ENCODE measurements around the gene ADGRD1. TPM values are rescaled to one million over a fixed set of nuclear protein-coding genes. Genes with fewer than 3 reads are reported as not detected.

The ADGRD1 gene
- total RNA-seq, 1 donor from 2014 or later, result 1.0 TPM

DNA sequence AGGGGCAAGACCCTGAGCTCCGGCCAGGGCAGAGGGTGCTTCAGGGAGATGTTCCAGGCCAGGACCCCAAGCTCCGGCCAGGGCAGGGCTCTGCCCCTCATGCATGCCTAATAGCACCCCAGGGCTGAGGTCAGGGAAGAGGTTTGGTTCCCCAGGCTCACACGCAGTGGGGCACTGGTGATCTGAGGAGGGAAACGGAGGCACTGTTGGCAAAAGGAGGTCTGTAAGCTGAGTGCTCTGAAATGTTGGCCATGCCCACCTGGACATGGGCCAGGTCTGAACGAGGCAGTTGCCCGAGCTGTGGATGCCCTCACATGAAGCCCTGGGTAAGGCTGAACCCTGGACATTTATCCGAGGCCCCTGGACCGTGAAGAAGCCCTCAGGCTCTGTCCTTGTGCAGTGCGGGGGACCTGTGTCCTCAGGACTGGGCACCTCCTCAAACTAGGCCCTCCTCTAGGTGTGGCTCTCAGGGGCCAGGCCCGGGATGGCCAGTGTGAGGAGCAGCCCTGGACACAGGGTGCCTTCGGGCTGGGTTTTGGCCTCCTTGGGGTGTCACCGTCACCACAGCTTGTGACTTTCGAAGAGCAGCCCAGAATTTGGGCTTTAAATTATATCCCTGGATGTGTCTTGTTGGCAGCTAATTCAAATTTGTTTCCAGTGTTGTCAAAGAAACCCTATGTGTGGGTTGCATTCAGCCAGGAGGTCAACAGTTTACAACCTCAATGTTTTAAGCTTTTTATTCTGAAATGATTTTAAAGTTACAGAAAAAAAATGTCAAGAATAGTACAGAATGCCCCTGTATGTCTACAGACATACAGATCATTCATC, 66.8 kb downstream of the ADGRD1 start:
- TF ChIP-seq, protein P1, sequence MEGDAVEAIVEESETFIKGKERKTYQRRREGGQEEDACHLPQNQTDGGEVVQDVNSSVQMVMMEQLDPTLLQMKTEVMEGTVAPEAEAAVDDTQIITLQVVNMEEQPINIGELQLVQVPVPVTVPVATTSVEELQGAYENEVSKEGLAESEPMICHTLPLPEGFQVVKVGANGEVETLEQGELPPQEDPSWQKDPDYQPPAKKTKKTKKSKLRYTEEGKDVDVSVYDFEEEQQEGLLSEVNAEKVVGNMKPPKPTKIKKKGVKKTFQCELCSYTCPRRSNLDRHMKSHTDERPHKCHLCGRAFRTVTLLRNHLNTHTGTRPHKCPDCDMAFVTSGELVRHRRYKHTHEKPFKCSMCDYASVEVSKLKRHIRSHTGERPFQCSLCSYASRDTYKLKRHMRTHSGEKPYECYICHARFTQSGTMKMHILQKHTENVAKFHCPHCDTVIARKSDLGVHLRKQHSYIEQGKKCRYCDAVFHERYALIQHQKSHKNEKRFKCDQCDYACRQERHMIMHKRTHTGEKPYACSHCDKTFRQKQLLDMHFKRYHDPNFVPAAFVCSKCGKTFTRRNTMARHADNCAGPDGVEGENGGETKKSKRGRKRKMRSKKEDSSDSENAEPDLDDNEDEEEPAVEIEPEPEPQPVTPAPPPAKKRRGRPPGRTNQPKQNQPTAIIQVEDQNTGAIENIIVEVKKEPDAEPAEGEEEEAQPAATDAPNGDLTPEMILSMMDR (IDR thresholded peaks at IDR 0.05), result no peak
- no peaks in the 10 kb centered on the region for H3K4me1 Mint-ChIP-seq (ENCODE audit: unreplicated experiment)
- no peak overlapping the region for H3K27ac Mint-ChIP-seq (ENCODE audit: unreplicated experiment)
- no peaks in the 10 kb centered on the region for H3K9me3 Mint-ChIP-seq (ENCODE audit: unreplicated experiment)
- H3K4me3 Mint-ChIP-seq (ENCODE audit: unreplicated experiment), result no peak overlapping the region
- DNase-seq (ENCODE audit: extremely low spot score, unreplicated experiment), result no peak
- no peaks in the 10 kb centered on the region for H3K27me3 Mint-ChIP-seq (ENCODE audit: unreplicated experiment)
- no peaks in the 10 kb centered on the region for H3K36me3 Mint-ChIP-seq (ENCODE audit: unreplicated experiment)

DNA sequence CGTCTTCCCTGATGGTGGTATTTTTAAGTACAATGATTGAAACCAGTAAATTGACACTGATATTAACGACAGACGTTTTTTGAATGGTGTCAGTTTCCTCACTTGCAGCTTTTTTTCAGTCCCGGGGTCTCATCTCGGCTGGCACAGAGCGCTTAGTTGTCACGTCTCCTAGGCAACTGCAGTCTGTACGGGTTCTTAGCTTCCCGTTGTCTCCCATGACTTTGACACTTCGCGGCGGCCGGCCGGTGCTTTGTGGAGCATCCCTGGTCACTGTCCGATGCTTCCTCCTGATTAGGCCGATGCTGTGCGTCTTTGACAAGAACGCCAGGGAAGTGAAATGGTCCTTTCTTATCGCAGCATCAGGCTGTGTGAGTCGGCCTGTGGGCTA, 67.4 kb downstream of the ADGRD1 start:
- Mint-ChIP-seq H3K4me3 (ENCODE audit: unreplicated experiment) (no peak overlapping the region), H3K9me3 (ENCODE audit: unreplicated experiment) (no peaks in the 10 kb centered on the region), H3K27ac (ENCODE audit: unreplicated experiment) (no peak overlapping the region), H3K36me3 (ENCODE audit: unreplicated experiment) (no peaks in the 10 kb centered on the region), H3K27me3 (ENCODE audit: unreplicated experiment) (no peaks in the 10 kb centered on the region), H3K4me1 (ENCODE audit: unreplicated experiment) (no peaks in the 10 kb centered on the region)
- TF ChIP-seq, protein P1 (IDR thresholded peaks at IDR 0.05), result no peak
- DNase-seq (ENCODE audit: extremely low spot score, unreplicated experiment), result no peak

DNA sequence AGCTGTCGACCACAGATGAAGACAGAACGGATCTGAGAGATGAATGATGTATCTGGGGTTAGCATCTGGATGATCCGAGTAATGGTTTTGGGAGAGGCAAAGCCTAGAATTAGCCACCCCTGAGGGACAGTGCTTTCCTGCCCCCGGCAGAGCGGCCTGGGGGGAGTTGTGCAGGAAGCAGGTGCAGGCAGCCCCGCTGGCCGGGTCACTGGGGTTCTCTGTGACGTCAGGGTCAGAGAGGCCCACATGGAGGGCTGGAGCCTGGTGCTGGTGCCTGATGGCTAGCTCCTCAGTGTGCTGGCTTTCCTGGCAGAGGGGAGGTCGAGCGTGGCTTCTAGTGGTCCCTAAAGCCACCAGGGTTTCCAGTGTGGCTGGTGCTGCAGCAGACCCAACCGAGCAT, 70.3 kb downstream of the ADGRD1 start:
- no peak overlapping the region for H3K27ac Mint-ChIP-seq (ENCODE audit: unreplicated experiment)
- TF ChIP-seq, protein P1 (IDR thresholded peaks at IDR 0.05), result no peak
- no peaks in the 10 kb centered on the region for H3K9me3 Mint-ChIP-seq (ENCODE audit: unreplicated experiment)
- no peaks in the 10 kb centered on the region for H3K27me3 Mint-ChIP-seq (ENCODE audit: unreplicated experiment)
- DNase-seq (ENCODE audit: extremely low spot score, unreplicated experiment), result no peak
- no peak overlapping the region for H3K4me3 Mint-ChIP-seq (ENCODE audit: unreplicated experiment)
- no peaks in the 10 kb centered on the region for H3K4me1 Mint-ChIP-seq (ENCODE audit: unreplicated experiment)
- no peaks in the 10 kb centered on the region for H3K36me3 Mint-ChIP-seq (ENCODE audit: unreplicated experiment)

DNA sequence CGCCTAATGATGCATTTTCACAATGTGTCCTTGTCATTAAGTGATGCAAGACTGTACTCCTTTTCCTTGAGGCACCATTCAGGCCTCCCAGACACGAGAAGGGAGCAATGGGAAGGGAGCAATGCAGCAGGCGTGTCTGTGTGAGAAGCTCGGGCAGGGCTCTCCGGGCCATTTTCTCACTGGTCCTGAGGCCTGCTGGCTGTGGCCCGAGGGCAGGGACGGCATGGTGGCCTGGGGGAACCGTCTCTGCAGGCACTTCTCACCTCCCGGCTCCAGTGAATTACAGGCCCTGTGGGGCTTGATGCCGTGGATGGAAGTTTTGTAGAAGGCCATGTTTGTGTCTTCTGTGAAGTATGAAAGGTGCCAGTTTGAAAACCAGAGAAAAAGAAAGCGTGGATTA, 71.0 kb downstream of the ADGRD1 start:
- Mint-ChIP-seq H3K4me3 (ENCODE audit: unreplicated experiment) (no peak overlapping the region), H3K27me3 (ENCODE audit: unreplicated experiment) (no peaks in the 10 kb centered on the region), H3K9me3 (ENCODE audit: unreplicated experiment) (no peaks in the 10 kb centered on the region), H3K4me1 (ENCODE audit: unreplicated experiment) (no peaks in the 10 kb centered on the region), H3K27ac (ENCODE audit: unreplicated experiment) (no peak overlapping the region), H3K36me3 (ENCODE audit: unreplicated experiment) (no peaks in the 10 kb centered on the region)
- TF ChIP-seq, protein P1 (IDR thresholded peaks at IDR 0.05), result no peak
- no peak for DNase-seq (ENCODE audit: extremely low spot score, unreplicated experiment)

DNA sequence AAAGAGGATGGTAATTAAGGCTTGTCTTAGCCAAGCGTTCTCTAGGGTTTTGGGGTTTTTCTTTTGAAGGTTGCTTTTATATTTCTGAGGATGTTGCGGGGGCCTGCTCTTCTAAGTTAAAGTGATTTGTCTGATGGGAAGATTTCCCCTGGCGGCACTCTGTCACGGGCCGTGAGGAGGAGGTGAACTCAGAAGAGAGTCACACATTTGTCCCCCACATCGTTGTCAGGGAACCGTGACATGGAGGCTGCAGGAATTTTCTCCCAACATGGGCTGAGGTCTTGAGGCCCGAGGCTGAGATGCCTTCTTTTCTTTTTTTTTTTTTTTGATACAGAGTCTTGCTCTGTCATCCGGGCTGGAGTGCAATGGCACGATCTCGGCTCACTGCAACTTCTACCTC, 71.5 kb downstream of the ADGRD1 start:
- Mint-ChIP-seq H3K36me3 (ENCODE audit: unreplicated experiment) (no peaks in the 10 kb centered on the region), H3K9me3 (ENCODE audit: unreplicated experiment) (no peaks in the 10 kb centered on the region), H3K27me3 (ENCODE audit: unreplicated experiment) (no peaks in the 10 kb centered on the region), H3K4me3 (ENCODE audit: unreplicated experiment) (no peak overlapping the region), H3K4me1 (ENCODE audit: unreplicated experiment) (no peaks in the 10 kb centered on the region), H3K27ac (ENCODE audit: unreplicated experiment) (no peak overlapping the region)
- TF ChIP-seq, protein P1 (IDR thresholded peaks at IDR 0.05), result no peak
- no peak for DNase-seq (ENCODE audit: extremely low spot score, unreplicated experiment)

Measured in osteocyte (in vitro differentiated cells).